Epidermal melanocyte (primary cell): Measurements from ENCODE around the gene TYSND1.
"Not testable (repeated sequence)": the region's sequence is repeated elsewhere in the genome, so short reads cannot be mapped to it uniquely, and the experiment has no call there.

Experiments
- DNase-seq: peaks from one replicate; pipeline ENCODE4 v3.0.0; 2011; ENCODE audit warnings: low spot score; ENCODE audit not compliant: insufficient read length

The TYSND1 gene

DNA sequence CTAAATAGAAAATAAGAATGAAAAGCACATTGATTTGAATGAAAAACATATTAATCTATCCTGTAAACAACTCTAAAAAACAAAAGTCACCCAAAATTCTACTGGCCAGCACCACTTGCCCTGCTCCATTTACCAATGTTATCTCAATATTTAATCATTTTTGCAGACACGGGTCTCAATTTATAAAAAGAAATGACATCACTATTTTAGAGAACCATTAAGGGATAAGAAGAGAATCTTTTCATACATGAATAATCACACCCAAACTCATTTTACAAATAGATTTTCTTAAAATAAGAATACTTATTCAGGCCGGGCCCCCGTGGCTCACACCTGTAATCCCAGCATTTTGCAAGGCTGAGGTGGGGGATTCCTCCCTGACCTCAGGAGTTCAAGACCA lies 19.9 kb upstream of the TYSND1 start:
- DNase-seq: no peak

DNA sequence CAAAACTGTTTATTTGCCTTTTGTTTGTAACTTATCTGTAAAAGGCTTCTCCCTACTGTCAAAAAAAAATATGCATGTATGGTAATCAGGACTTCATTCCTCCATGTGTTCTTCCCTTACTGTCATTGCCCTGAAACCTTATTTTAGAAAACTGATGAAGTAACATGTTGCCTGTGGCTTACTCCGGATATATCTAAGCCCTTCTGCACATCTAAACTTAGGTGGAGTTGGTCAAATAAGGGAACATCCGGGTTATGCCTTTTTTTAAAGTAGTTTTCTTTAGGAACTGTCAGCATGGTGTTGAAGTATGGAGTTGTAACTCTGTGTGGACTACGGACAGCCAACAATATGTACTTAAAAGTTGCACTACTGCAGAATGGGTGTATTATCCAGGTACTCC lies 17.7 kb upstream of the TYSND1 start:
- DNase-seq: no peak

DNA sequence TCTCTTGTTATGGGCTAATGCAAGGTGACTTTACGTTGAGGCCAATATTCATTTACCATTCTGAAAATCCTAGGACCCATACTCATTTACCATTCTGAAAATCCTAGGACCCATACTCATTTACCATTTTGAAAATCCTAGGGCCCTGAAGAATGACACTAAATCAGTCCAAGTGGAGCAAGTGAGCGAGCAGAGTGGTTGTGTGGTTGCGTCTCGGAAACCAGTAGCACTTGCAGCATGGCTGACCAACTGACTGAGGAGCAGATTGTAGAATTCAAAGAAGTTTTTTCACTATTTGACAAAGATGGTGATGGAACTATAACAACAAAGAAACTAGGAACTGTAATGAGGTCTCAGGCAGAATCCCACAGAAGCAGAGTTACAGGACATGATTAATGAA lies 16.9 kb upstream of the TYSND1 start:
- DNase-seq: no peak

DNA sequence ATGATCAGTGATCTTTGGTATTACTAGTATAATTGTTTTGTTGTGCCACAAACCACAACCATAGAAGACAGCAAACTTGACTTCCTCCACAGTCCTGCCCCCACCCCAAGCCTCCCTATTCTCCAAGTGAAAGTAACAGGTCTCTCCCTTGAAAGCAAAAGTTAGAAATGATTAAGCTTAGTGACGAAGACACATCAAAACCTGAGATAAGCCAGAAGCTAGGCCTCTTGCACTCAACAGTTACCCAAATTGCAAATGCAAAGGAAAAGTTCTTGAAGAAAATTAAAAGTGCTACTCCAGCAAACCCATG lies 16.3 kb upstream of the TYSND1 start:
- no peak for DNase-seq

DNA sequence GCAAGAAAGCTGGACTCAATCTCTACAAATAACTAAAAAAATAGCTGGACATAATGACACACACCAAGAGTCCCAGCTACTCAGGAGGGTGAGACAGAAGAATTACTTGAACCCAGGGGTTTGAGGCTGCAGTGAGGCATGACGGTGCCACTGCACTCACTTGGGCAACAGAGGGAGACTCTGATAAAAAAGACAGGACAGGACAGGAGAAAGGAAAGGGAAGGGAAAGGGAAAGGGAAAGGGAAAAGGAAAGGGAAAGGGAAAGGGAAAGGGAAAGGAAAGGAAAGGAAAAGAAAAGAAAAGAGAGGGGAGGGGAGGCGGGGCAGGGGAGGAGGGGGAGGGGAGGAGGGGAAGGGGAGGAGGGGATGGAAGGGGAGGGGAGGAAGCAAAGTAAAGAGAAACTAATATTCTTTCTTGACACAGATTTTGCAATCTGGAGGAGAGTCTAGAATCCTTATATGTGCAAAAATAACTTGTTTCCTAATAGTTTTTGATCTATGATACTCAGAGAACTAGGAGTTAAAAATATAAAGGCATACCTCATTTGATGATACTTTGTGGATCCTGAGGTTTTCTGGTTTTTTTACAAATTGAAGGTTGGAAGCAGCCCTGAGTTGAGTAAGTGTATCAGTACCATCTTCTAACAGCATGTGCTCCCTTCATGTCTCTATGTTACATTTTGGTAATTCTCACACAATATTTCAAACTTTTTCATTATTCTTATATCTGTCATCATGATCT lies 15.8 kb upstream of the TYSND1 start:
- DNase-seq: no peak

DNA sequence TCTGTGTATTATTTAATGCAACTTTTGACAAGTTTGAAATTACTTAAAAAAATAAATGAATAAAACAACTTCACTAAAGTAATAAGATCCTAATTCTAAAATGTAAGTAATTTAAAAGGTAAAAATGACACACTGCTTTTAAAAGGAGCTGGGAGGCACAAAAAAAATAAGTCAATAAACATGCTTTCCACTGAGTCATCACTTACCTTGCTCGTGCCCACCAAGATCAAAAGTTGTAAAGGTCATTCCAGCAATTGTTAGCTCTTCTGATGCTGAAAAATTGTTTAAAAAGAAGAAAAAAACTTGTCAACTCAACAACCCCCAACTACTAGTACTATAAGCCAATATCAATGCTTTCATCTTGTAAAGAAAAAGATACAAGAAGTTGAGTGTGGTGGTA lies 14.3 kb upstream of the TYSND1 start:
- DNase-seq: no peak

DNA sequence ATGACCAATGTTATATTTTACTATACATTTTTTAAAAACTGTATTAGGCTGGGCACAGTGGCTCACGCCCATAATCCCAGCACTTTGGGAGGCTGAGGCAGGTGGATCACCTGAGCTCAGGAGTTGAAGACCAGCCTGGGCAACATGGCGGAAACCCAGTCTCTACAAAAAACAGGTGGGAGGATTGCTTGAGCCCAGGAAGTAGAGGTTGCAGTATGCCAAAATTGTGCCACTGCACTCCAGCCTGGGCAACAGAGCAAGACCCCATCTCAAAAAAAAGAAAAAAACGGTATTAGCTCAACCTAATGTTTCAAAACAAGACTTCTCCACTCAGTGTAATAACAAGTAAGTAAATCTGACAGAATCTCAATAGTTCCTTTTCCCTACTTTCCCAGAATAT lies 12.9 kb upstream of the TYSND1 start:
- DNase-seq: not testable (repeated sequence)

DNA sequence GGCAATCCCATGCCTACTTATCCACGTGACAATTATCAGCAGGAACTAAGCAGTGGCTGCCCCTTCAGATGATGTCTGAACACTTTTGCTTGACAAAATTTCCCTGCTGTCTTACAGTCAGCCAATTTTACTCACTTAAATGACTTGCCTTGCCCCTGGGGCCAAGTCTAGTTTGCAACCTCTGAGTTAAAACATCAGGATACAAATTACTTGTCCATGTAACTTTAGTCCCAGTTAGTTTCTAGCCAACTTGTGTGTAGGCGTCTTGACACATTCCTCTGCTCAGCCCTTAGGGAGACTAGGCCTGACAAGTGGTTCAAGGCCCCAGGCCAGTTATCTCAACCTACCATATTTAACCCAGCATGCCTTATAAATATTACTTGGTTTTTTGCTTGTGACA lies 11.6 kb upstream of the TYSND1 start:
- DNase-seq: no peak

DNA sequence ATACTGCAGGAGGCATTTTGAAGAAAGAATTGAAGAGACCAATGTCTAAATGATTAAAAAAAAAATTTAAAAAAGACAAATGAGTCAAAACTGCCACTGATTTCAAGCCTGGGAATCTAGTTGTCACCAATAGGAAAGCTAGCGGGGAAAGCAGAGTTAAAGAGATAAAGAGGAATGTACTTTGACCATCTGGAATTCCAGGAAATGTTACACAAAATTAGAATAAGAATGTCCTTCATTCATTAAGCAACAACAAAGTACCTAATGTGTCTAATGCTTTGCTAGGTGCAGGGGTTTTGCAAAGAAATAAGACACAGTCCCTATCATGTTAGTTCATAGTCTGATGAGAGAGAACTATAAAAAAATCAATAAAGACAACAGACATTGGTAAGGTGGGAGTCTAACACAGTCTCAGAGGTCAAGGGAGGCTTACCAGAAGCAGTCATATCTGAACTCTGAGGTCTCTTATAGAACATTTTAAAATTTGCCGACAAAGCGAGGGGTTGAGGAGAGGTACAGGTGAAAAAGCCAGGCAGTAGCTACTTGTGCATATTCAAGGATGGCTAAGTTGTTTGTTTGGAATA lies 8.8 kb upstream of the TYSND1 start:
- no peak for DNase-seq

DNA sequence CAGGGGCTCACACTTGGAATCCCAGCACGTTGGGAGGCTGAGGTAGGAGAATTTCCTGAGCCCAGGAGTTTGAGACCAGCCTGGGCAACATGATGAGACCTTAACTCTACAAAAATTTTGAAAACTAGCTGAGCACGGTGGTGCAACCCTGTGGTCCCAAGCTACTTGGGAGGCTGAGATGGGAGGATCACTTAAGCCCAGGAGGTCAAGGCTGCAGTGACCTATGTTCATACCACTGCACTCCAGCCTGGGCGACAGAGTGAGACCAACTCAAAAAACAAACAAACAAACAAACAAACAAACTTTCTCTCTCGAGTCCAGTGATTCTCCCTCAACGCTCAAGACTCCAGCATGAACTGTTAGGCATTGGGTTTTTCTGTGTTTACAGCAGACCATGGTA lies 2.0 kb upstream of the TYSND1 start:
- no peak for DNase-seq

DNA sequence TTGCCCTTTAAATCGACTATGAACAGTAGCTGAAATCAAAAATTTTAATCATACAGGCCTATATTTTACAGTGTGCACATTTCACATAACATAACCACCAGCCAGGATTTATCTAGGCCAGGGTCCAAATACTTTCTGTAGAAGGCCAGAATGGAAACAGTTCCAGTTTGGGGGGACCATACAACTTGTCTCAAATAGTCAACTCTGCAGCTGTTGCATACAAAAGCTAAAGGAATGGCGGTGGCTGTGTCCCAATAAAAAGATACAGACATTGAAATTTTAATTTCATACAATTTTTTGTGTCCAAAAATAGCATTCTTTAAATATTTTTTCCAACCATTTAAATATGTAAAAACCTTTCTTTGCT lies 742 bp upstream of the TYSND1 start:
- DNase-seq: no peak

DNA sequence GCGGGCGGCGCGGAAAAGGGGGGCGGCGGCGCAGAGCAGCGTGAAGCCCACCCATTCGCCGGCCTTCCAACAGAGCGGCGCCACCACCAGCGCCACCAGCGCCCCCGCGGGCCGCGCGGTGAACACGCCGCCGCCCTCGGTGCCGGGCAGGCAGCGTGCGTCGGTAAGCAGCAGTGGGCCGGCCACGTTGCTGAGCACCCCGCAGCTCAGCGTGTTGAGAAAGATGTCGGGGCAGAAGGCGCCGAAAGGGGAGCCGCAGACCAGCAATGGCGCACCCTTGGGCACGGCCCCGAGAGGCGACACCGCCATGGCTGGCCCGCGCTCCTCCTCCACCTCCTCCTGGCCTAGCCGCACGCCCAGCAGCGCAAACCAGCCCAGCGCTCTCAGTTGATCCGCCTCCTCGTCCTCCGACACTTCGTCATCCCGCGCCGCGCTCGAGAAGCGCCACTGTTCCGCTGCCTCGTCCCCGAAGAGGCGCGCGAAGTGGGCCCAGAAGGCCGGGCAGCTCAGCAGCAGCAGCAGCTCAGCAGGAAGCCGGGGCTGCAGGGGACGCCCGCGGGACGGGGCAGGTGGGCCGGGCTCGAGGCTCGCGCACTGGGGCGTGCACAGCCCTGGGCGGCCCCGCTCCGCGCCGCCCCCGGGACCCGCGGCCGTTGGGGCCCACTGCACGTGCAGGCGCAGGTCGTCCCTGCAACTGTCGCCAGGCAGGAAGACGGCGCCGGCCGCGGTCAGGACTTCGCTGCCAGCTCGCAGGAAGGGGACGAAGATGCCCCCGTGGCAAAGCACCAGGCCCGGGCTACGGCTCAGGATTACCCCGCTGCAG lies 623 bp downstream of the TYSND1 start:
- DNase-seq: no peak

DNA sequence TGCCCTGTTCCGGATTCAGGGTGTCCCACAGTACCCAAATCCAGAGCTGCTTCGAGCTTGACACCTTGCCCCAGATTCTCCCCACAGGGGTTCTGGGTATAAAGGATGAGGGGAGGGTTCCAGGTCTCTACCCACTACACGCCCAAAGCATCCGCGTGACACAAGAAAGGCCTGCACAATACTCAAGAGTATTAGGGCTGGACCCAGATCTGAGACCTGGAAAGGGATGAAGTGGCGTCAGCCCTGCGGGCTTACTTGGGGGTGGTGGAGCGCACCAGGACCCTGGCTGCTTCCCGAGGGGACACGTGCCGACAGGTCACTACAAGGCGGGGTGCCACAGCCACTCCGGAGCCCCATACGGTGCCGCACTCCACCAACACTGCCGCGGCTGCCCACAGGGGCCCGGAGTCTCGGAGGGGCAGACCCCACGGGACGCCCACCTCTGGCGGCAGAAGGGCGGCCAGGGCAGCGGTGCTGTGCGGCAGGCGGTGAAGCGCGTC lies 1.3 kb downstream of the TYSND1 start:
- no peak for DNase-seq

DNA sequence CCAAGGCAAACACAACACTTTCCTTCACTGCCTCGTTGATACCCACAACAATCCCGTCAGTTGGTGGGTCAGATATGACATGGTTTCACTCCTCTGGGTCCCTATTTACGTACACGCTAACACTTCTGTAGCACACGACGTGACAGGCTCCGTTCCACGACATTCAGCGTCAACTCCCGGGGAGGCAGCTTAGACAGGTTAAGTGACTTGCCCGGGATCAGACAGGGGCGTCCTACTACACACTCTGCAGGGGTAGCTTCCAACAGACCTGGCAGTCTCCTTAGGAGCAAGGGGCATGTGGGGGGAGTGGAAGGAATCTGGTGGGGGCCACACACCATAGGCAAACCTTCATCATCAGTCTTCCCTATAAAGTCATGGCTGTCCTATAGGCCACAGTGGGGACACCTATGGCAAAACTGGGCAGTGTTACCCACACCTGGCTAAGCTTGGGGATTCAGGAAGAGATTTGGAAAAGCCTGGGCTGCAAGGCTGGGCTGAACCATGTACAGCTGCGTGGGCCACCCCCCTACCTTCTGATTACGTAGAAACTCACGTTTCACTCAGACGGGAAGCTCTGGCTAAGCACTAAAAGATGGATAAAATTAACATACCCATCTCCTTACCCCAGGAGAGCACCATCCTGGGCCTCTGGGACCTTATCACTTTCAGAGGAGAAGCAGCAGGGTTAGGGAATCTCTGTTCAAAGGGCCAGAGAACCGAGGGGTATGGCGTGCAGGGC lies 2.0 kb downstream of the TYSND1 start:
- DNase-seq: no peak

DNA sequence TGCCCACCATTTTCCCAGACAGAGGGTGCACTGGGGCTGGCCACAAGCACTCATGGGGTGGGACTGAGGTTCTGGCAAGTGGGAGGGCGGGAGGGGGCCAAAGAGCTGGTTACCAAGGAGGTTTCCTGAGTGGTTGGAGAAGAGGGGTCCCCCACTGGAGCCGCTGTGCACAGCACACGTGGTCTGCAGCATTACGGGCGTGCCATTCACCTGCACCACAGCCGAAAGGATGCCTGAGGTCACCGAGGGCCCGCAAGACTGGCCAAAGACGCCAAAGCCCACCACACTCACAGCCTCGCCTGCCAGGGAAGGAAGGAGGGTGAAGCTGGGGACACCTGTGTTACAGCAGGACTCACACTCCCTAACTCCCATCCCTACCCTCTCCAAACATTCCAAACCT lies 3.9 kb downstream of the TYSND1 start:
- no peak for DNase-seq

DNA sequence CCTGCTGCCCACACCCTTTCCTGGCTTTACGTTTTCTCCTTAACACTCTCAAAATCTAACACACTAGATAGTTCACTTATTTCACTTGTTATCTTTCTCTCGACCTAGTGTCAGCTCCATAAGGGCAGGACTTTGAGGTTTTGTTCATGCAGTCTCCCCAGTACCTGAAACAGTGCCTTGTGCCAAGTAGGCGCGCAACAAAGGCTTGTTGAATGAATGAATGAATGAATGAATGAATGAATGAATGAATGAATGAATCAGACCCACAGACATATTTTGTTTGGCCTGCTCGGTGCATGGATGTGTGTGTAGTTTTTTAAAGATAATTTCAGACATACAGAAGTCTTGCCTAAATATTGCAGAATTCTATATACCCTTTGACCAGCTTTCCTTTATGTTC lies 6.2 kb downstream of the TYSND1 start:
- no peak for DNase-seq

DNA sequence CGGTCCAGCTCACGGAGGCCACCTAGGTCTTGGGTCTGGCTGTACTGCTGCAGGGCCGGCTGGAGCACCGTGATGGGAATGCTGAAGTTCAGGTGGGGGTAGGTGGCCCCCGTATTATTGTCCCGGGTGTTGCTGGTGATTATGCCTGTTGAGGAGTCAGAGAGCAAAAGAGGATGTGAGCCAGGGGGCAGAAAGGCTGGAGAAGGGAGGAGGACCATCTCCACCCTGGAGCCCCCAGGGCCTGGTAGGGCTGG lies 6.6 kb downstream of the TYSND1 start:
- DNase-seq: no peak

DNA sequence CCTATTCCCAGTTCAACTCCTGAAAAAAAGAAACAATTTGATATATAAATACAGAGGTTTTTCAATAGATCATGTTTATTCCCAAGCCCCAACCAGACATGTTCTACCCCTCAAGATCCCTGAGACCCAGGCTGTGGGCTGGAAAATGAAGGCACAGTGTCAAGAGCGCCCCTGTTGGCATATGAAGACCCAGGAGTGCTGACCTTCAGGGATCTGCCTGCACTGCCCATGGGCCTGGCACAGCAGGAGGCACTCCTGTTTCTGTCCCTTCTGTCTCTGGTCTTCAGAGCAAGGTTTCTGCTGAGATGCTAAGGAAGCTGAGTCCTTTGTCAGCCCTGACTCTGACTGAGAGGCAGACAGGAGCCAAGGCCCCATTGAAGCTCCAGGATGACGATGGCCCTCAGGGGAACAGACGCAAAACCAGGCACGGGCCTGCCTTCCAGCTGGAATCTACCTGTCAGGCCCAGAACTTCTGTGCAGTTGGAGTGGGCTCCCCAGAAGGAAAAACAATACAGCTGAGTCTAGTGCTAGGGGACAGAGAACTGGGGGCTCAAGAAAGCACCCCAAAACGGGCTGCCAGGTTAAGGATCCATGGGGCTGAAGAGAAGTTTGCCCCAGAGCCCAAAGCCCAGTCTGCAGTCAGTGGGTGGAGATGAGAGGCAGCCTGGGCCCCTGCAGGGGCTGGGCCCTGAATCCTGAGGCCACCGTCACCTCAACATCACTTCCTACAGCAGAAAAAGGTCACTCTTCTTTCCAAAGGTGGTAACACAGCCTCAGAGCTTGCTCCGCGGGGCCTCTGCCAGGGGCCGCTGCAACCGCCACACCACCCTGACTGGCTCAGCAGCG lies 7.1 kb downstream of the TYSND1 start:
- no peak for DNase-seq

DNA sequence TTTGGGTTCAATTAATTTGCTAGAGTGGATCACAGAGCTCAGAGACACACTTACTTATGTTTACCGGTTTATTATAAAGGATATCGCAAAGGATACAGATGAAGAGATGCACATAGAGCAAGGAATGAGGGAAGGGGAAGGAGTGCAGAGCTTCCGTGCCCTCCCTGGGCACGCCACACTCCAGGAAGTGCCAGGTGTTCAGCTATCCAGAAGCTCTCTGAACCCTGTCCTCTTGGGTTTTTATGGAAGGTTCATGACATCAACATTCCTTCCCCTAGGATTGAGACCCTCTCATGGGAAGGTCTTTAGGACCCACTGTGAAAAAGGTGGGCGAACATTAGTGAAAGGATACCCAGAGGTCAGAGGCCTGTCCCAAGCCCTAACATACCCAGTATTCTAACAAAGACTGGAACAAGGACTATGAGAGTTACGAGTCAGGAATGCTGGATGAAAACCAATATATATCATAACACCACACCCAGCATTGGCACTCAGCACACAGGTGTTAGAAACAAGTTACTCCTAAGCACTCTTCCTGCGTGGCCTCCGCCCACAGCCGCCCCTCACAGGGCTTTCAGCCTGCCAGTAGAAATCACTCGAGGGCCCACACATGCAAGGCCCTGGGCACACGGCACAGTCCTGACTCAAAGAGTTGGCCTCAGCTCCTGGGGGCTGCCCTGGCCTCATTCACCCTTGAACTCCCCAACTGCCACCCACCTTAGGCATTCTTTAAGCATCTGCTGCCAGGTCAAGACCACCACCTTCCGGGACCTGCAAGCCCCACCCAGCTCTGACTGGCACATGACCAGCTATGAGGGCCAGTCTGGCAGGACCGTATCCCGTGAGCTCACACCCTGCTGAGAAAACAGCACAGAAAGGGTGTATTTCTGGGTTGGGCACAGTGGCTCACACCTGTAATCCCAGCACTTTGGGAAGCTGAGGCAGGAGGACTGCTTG lies 8.3 kb downstream of the TYSND1 start:
- no peak for DNase-seq

DNA sequence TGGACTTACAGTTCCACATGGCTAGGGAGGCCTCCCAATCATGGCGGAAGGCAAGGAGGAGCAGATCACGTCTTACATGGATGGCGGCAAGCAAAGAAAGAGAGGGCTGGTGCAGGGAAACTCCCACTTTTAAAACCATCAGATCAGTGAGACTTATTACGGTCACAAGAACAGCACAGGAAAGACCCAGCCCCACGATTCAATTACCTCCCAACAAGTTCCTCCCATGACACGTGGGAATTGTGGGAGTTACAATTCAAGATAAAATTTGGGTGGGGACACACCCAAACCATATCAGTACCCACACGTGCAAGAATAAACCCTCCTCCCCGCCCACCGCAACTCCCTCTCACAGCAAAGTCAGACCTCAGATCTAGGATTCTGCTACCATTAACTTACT lies 9.4 kb downstream of the TYSND1 start:
- DNase-seq: no peak
